T-helper 22 cell (primary cell): ENCODE results near the gene CNTFR.
"Not testable (repeated sequence)": the region's sequence is repeated elsewhere in the genome, so short reads cannot be mapped to it uniquely, and the experiment has no call there.

Source experiments
- DNase-seq: peaks from one replicate; pipeline ENCODE4 v3.0.0-alpha.2; 2020; ENCODE audit warnings: low read depth

The CNTFR gene

DNA sequence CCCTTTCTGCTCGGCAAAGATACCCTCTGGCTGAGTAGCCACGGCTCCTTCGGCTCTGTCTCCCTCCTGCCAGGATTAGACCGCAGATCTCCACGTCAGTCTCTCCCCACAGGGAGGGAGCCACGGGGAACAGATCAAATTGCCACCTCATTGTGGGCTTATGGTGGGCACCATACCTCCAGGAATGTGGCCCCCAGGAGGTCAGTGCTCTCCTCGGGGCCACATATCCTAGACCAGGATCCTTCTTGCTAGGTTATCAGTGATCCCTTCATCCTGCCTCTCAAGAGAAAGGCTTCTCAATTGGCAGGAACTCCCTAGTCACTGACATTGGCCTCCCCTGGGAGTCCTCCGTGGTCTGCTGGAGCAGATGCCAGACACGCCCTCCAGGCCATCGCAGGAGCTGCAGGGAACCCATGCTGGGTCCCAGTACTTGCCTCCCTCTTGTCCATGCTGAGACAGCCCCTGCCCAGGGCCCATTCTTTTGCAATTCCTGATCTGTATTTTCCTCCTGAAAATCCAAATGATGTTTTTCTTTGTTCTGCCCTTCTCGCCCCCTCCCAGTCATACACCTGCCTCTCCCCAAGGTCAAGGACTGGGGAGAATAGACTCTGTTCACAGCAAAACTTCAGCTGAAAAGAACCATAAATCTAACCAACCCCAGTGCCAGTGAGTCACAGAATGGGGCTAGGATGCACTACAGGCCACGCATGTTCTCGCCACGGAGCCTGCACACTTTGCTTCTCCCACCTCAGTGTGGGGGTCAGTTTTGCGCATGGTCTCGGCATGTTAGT is 35.1 kb downstream of the CNTFR start:
- no peak for DNase-seq

DNA sequence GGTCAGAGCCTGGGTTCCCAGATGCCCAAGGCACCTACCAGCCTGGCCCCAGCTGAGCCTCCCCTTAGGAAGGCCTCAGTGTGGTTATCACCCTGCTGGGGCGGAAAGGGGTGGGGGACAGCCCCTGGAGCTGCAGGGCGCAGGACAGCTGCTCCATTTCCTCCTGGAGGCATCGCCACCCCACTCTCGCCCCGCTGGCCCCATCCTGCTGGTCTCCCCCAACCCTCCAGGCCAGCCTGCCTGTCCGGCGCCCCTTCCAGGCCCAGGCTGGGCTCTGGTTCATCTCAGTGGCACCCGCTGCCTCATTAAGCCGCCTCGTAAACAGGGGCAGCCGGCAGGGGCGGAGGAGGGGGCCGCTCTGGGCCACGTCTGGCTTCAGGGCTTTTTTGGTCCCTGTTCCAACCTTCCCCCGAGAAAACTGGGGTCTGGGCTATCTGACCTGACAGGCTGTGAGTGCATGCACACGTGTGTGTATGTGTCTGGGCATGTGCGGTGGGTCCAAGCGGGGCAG is 36.0 kb downstream of the CNTFR start:
- DNase-seq: no peak

DNA sequence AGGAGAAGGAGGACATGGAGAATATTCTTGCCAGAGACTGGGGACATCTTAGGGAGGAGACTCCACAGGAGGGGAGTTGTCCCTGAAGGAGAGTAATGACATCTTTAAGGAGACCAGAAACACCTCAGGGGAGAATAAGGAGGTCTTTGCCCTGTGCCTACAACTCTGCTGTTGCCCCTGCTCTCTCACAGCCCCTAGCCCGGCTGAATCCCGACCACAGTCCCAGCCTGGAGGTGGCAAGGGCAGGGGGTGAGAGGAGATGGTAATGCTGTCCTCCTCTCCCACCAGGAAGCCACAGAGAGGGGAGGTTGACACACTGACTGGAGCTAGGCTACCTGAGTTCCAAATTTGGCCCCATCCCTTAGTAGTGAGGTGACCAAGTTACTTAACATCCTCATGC is 36.5 kb downstream of the CNTFR start:
- DNase-seq: no peak

DNA sequence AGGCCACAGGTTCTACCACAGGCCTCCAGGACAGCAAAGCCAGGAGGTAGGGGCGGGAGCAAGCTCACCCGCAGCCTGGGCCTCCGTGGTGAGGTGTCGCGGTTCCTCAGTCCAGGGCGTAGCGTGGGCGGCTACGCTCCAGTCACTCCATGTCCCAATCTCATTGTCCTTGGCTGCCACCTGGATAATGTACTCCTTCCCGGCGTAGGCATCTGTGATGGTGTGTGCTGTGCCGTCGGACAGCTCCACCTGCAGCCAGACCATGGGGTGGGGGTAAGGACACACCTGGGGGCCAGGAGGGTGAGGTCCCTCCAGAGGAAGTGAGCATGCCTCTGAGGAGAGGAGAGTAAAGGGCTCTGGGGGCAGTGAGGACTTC is 36.9 kb downstream of the CNTFR start:
- no peak for DNase-seq

DNA sequence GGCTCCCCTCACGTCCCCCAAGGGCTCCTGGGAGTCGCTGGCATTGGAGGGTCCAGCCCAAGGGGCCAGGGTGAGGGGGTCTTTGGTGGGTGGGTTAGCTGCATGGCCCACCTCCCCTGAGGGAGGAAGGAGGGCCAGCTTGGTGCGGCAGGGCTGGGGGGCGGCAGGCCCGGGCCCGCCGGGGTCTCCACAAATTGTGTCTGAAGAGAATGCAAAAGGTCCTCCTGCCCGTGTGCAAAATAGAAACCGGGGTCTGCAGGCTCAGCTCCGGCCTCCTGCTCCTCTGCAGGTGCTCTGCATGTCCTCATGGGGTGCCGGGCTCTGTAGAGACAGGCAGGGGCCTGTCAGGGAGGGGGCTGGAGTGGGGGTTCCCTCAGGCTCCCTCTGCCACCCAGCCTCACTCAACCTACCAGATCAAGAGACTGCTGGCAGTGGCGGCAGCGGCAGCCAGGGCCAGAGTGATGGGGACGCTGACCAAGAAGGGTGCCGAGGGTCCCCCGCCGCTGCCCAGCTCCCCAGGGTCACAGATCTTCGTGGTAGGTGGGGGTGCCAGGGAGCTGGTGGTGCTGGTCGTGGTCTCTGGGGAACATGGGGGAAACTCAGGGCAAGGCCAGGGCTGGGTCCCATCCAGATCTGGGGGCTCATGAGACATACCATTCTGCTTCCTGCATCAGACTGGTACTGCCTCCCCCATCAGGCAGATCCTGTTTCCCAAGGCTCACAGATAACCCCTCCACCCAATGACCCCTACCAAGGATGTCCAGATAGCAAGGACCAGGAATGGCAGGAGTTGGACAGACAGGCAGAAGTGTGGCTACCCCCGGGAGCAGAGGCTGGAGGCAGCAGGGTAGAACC is 37.5 kb downstream of the CNTFR start:
- no peak for DNase-seq

DNA sequence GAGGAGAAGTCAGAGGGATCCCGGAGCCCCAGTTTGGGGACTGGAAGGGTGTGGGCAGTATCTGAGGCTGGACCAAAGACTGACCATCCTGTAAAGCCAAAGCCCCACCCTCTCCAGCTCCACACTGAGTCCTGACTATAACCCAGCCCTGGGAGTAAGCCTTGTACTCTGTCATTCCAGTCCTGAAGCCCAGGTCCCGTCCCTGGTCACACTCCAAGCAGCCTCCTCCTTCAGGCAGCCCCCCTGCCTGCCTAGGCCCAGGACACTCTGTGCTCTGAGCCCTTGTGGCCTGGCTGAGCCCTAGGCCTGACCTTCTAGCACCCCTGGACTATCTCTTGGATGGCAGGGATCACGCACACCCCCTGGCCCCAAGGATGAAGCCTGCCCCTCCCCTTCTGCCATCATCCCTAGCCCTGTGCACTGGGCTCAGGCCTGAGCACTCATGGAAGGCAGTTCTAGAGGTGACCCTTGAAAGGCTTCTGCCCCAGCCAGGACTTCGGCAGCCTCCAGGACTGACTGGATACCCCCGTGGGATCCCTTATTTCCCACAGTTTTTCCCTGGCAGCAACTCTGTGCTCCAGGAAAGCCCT is 38.7 kb downstream of the CNTFR start:
- no peak for DNase-seq

DNA sequence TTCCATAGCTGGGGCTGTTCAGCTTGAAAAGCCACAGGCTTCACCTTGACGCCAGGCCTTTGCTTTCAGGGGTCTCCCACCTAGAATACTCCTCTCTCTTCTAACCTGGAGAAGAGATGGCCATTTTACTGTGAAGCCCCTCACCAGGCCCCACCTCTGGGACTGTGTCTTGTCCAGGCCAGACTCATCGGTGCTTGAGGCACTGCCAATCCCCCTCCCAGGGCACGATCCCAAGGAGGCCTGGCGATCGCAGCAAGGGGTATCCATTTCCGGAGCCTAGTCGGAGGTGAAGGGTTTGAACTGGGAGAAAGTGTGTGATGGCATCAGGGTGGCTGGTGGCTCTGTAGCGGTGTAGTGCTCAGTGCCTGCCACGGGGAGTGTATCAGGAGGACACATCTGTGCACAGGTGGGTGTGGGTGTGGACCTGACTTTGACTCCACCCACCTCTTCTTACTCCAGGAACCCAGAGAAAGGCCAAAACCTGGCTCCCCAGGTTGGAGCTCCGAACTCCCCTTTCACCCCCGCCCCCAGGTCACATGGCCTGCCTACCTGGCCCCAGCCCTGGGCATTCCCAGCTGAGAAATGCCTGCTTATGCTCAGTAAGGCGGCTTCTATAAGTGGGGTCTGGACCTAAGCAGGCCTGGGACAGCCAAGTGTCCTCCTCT is 39.4 kb downstream of the CNTFR start:
- DNase-seq: no peak

DNA sequence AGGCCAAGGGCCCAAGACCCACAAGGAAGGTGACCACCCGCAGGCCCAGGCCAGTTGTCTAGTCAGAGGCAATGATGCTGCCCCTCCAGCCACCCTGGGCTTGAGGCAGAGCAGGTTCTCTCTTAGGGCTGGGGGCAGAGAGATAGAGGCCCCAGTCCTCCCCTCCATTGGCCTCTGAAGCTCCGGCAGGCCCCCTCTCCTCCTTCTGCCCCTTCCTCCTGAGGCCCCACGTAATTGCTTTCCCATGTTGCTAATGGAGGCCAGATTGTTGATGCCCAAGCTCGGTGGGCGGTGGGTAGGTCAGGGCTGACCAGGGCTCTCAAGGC is 40.2 kb downstream of the CNTFR start:
- no peak for DNase-seq

DNA sequence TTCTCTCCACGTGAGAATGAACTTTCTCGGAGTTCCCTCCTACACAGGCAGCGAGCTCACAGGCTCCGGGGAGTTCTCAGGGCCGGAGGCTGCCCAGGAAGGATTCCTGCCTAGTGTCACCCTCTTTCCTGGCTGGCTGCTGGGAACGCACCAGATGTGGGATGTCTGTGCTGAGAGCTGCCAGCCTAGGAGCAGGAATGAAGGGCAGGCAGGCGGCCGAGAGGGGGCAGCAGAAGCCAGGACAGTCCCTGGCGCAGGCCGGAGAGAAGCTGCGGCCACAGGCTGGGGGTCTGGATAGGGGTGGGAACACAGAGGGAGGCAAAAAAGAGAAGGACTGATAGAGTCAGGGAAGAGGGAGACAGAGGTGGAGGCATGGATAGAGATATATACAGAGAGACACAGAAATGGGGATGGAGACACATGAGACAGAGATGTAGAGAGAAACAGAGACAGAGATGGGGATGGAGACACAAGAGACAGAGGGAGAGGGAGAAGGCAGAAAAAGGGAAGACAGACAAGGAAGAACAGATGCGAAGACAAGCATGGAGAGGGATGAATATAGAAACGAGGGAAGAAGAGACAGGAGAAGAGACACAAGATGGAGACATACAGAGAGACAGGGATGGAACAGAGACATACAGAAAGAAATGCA is 41.4 kb downstream of the CNTFR start:
- DNase-seq: no peak

DNA sequence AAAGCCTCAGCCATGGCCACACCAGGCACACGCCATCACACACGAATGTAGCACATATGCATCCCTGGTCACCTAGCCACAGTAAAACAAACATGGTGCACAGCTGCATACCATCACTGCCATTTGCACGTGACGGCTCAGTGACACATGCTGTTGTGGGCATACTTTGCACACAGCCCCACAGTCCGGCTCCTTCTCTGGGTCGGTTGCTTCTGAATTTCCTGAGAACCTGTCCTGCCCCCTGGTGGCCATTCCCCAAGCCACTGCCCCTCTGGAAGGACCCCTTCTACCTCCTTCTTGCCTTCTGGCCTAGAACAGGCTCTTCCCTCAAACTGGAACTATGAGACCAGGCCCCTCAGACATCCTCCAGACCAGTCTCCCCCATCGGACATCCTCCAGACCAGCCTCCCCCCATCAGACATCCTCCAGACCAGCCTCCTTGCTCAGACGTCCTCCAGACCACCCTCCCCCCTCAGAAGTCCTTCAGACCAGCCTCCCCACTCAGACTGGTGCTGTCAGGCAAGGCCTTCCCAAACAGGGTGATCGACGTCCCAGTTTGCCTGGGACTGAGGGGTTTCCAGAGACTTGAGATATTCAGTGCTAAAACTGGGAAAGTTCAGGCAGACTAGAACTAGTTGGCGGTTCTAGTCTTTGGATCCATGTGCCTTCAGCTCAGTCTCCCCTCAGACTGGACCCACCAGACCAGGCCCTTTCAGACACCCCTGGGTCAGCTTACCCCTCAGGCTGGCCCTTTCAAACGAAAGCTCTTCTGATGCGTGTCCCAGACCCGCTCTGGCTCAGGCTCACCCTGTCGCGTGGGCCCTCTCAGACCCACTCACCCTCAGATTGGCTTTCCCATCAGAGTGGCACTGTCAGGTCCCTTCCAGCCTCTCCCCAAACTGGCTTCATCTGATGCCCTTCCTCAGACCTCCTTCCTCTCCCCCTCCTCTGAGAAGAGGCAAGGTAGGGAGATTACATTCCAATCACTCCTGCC is 42.4 kb downstream of the CNTFR start:
- no peak for DNase-seq

DNA sequence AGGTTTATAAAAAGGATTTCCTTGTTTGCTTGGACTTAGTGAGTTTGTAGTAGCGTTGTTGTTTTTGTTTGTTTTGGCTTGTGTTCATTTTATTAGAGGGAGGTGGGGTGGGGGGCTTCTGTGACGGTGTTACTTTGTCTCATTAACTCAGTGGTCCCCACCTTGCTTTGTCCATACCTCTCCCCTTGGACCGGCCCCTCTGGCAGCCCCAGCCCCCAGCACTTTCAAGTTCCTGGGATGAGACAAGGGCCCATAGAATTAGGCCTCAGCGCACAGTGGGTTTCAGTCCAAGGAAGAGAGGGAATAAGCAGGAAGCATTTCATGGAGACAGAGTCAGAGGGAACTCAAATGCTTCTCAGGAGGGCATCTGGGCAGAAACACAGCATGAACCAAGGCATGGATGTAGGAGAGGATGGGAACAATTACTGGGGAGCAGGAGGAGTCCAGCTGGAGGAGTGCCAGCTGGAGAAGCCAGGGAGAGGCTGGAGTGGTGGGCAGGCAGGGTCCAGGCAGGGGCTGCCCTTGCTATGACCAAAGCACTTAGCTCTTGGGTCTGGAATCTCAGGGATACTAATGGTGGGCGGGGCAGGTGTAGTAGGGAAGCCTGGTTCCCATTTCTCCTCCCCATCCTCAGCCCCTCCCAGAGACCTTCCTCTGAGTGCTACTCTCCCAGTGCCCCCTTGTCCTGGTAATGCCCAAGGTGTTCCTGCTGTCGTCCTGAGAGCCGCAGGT is 43.3 kb downstream of the CNTFR start:
- no peak for DNase-seq

DNA sequence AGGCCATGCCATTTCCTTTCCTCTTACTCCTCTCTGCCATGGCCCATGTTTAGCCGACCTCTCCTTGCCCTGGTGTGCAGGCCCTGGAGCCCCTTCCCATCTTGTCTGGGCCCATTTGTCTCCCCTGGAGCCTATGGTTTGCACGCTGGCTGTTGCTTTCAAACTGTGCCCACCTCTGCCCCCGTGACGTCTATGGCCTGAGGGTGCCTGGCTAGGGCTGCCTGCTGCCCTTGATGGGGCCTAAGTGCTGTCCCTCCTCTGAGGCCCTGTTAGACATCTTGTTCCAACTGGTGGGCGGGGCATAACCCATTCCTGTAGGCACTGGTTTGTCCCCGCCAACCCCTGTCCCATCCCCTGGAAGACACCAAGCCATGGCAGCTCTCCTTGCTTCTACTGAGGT is 44.0 kb downstream of the CNTFR start:
- DNase-seq: no peak

DNA sequence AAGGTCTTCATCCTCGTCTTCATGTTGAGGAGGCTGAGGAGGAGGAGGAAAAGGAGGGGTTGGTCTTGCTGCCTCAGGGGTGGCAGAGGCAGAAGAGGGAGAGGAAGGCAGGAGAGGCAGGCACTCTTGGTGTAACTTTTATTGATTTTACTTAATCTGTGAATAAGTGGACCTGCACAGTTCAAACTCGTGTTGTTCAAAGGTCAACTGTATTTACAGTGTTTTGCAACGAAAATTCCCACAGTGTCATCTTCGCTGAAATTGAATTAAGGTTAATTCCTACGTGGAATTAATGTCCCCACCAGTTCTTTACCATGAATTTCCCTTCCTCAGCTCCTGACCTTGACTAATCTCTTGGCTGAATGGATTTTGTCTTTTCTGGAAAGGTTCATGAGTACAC is 45.5 kb downstream of the CNTFR start:
- DNase-seq: no peak

DNA sequence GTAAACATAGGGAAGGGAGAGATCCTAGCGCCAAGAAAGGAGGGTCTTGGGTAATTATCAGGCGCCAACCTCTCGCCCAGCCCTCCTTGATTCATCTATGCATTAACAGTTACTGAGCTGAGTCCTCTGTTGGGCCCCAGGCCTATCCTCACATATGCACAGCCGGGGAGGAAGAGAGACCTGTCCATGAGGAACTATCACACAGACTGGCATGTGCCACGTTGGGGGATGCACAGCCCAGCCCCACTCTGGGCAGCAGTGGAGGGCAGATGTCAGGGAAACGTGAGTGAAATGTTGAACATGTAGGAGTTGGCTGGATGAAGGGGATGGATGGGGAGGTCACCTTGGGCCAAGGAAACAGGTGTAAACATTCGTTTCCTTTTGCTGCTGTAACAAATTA is 48.0 kb downstream of the CNTFR start:
- DNase-seq: no peak

DNA sequence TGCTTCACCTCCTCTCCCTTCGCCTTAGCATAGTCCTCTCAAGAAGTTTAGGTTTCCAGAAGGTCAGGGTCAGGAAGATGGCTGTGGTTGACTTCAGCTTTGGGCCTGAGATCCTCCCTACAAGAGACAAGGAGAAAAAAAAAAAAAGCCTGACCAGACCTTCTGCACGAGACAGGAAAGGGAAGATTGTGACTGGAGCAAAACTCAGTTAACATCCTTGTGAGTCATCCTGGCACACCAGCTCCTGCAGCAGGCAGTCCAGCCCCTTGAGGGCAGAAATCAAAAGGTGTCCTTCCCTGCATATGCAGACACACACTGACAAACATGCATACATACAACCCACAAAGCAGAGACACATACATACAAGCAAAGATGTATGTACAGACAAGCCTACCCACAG is 48.7 kb downstream of the CNTFR start:
- no peak for DNase-seq

DNA sequence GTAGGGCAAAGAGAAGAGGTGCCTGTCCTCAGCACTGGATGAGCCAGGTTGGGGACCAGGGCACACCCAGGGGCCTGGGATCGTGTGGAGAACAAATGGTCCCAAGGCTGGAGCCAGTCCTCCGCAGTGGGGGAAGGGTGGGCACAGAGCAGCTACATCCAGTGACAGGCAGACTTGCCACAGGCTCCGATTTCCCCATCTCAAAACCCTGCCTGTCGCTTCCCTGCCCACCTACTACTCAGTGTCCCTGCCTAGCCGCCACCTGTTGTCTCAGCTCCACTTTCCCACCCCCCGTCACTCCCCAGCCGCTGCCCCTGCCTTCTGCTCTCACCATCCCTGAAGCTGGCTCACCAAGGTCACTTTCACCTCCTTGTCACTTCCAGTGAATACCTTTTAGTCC is 52.8 kb downstream of the CNTFR start:
- no peak for DNase-seq

DNA sequence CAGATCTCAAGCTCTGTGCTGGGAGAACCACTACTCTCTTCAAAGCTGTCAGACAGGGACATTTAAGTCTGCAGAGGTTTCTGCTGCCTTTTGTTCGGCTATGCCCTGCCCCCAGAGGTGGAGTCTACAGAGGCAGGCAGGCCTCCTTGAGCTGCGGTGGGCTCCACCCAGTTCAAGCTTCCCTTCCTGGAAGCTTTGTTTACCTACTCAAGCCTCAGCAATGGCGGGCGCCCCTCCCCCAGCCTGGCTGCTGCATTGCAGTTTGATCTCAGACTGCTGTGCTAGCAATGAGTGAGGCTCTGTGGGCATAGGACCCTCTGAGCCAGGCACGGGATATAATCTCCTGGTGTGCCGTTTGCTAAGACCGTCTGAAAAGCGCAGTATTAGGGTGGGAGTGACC is 57.5 kb downstream of the CNTFR start:
- not testable (repeated sequence) for DNase-seq

DNA sequence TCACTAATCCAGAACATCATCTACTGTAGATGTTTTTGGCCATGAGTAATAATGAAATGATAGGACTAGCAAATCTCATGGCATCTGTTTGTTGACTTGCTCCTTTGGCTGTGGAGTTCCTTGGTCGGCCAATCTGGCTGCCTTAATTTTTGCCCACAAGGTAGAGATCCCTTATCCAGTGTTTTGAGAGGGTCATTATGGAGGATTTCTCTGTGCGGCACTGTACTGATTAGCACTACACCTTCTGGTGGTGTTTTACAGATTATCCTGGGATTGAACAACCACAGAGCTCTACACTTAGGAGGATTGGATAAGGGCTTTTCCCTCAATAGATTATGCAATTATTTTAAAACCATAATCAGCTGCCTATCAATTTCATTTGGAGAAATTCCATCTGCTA is 63.5 kb downstream of the CNTFR start:
- DNase-seq: no peak

DNA sequence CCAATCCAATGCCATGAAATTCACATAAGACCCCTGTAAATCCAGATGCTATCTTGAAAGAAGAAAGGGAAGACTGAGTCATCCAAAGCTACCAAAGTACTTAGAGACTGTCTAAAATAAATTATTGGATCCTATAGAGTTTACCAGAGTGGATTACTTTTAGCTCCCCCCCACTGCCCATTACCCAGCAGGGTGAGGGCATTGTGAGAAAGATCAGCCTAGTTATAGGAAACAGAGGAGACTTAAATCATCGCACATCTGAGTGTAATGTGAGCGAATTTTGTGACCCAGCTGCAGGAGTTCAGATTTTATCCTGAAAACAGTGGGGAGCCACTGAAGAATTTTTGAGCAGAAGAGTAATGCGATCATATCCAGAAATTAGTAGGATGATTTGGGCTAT is 65.2 kb downstream of the CNTFR start:
- DNase-seq: no peak
